GM23338 (cell line): ENCODE measurements around the gene EYS. TPM values are rescaled to one million over a fixed set of nuclear protein-coding genes. Genes with fewer than 3 reads are reported as not detected.

Source experiments
- ATAC-seq: fragments of 200-7000 bp; cut with Tn5 transposase; 3 replicates; pipeline ENCODE4 v1.9.1; 2020
- DNase-seq: peaks from one replicate; pipeline ENCODE4 v3.0.0-alpha.2; 2015; ENCODE audit warnings: low spot score
- H2AFZ ChIP-seq: fragments of 200-600 bp; sonication (generic); 2 replicates; pipeline ENCODE4 v1.8.0; 2016; ENCODE audit warnings: antibody characterized with exemption, mild to moderate bottlenecking, moderate library complexity
- H3F3A ChIP-seq: fragments of 200-600 bp; sonication (generic); replicated peaks from 2 replicates; pipeline ENCODE4 v1.8.0; 2017; ENCODE audit warnings: antibody characterized with exemption, mixed run types, low read depth
- H3K27ac ChIP-seq: fragments of 200-600 bp; sonication (generic); 2 replicates; pipeline ENCODE4 v1.6.1; 2016; ENCODE audit warnings: low read depth
- H3K27me3 ChIP-seq: fragments of 200-600 bp; sonication (generic); 2 replicates; pipeline ENCODE4 v1.8.0; 2016; ENCODE audit warnings: mild to moderate bottlenecking, mixed run types, moderate library complexity; ENCODE audit not compliant: insufficient read depth
- H3K36me3 ChIP-seq: fragments of 200-600 bp; sonication (generic); 2 replicates; pipeline ENCODE4 v1.8.0; 2016; ENCODE audit warnings: mild to moderate bottlenecking; ENCODE audit not compliant: insufficient read depth
- H3K4me1 ChIP-seq: fragments of 200-600 bp; sonication (generic); 2 replicates; pipeline ENCODE4 v1.8.0; 2016; ENCODE audit warnings: mild to moderate bottlenecking, moderate library complexity; ENCODE audit not compliant: insufficient read depth
- H3K4me2 ChIP-seq: fragments of 200-600 bp; sonication (generic); 2 replicates; pipeline ENCODE4 v1.7.1; 2017; ENCODE audit warnings: mixed run types
- H3K4me3 ChIP-seq: fragments of 200-600 bp; sonication (generic); 2 replicates; pipeline ENCODE4 v1.6.1; 2016; ENCODE audit warnings: mixed run types
- H3K79me2 ChIP-seq: fragments of 200-600 bp; sonication (generic); replicated peaks from 2 replicates; pipeline ENCODE4 v1.8.0; 2017; ENCODE audit warnings: mild to moderate bottlenecking; ENCODE audit not compliant: insufficient read depth
- H3K9me2 ChIP-seq: fragments of 200-600 bp; sonication (generic); 2 replicates; pipeline ENCODE4 v1.8.0; 2017; ENCODE audit not compliant: insufficient read depth
- H4K20me1 ChIP-seq: fragments of 200-600 bp; sonication (generic); replicated peaks from 2 replicates; pipeline ENCODE4 v1.8.0; 2017; ENCODE audit warnings: mild to moderate bottlenecking; ENCODE audit not compliant: insufficient read depth
- H3K27ac Mint-ChIP-seq: 2 replicates; pipeline ENCODE4 v1.8.0; 2020; ENCODE audit warnings: inconsistent platforms, mild to moderate bottlenecking, moderate library complexity, mixed read lengths
- H3K27me3 Mint-ChIP-seq: 3 replicates; pipeline ENCODE4 v1.8.0; 2022; ENCODE audit warnings: low read depth, mild to moderate bottlenecking, moderate library complexity, mixed read lengths, inconsistent platforms; ENCODE audit not compliant: insufficient read depth, poor library complexity
- H3K36me3 Mint-ChIP-seq: 3 replicates; pipeline ENCODE4 v1.8.0; 2021; ENCODE audit warnings: low read depth, mild to moderate bottlenecking, inconsistent platforms, moderate library complexity, mixed read lengths
- H3K4me1 Mint-ChIP-seq: 3 replicates; pipeline ENCODE4 v1.8.0; 2020; ENCODE audit warnings: mild to moderate bottlenecking, inconsistent platforms, mixed read lengths
- H3K4me3 Mint-ChIP-seq: 3 replicates; pipeline ENCODE4 v1.8.0; 2021; ENCODE audit warnings: moderate library complexity, mild to moderate bottlenecking, inconsistent platforms, mixed read lengths
- H3K9me3 Mint-ChIP-seq: 3 replicates; pipeline ENCODE4 v1.8.0; 2020; ENCODE audit warnings: moderate library complexity, mild to moderate bottlenecking, inconsistent platforms, mixed read lengths
- CREB1 ChIP-seq: fragments of 250-450 bp; sonication (Bioruptor Pico); IDR thresholded peaks from 2 replicates; pipeline ENCODE4 v1.5.0; 2020; ENCODE audit warnings: low read depth, mild to moderate bottlenecking, moderate library complexity
- ETS1 ChIP-seq: IDR thresholded peaks from 2 replicates; pipeline ENCODE4 v1.6.1; 2016; ENCODE audit warnings: antibody characterized with exemption
- EZH2 ChIP-seq: fragments of 200-600 bp; sonication (generic); IDR thresholded peaks from one replicate; pipeline ENCODE4 v1.8.0; 2017; ENCODE audit warnings: antibody characterized with exemption, mild to moderate bottlenecking, low read depth; ENCODE audit not compliant: unreplicated experiment
- EZH2phosphoT487 ChIP-seq: fragments of 200-600 bp; sonication (generic); IDR thresholded peaks from one replicate; pipeline ENCODE4 v1.8.1; 2018; ENCODE audit warnings: antibody characterized with exemption; ENCODE audit not compliant: unreplicated experiment
- NANOG ChIP-seq: IDR thresholded peaks from 2 replicates; pipeline ENCODE4 v1.6.1; 2016; ENCODE audit warnings: antibody characterized with exemption, borderline replicate concordance
- POLR2AphosphoS5 ChIP-seq: IDR thresholded peaks from 2 replicates; pipeline ENCODE4 v1.6.1; 2016; ENCODE audit warnings: antibody characterized with exemption, low read depth
- STAT1 ChIP-seq: IDR thresholded peaks from one replicate; pipeline ENCODE4 v1.6.1; 2016; ENCODE audit warnings: antibody characterized with exemption; ENCODE audit not compliant: unreplicated experiment
- polyA plus RNA-seq: library from polyadenylated mRNA; unstranded; fragments of >200 nt; fragmentation: Nextera tagmentation; extraction: Ambion mirVana; gene quantifications from 2 replicates; pipeline ENCODE4 v1.2.1, GENCODE V29; 2016
- total RNA-seq: library from RNA; depleted of rRNA; stranded (reverse); fragments of >200 nt; shearing (Covaris generic); gene quantifications from 2 replicates; pipeline ENCODE4 v1.2.3, GENCODE V29; 2014
- TF ChIP-seq, protein P1 (sequence below): fragments of 250-450 bp; sonication (Bioruptor Pico); IDR thresholded peaks from 2 replicates; pipeline ENCODE4 v1.5.0; 2020; ENCODE audit warnings: mild to moderate bottlenecking, moderate library complexity

EYS gene
- total and polyA plus RNA-seq, 2 experiments from 2014 or later, result 0.38 to 0.52 TPM

- Mint-ChIP-seq H3K9me3 (peaks cover 25% of the 10 kb centered on the region; the same call in 2 of the 3 replicates), H3K27ac (no peak overlapping the region; the same call in 1 of the 2 replicates)
- TF ChIP-seq ETS1 (no peak), EZH2 (no peak)
These were observed 930.7 kb downstream of the EYS start for GRCh38 chr6:64776359-64776758.

GRCh38 chr6:64774881-64775280 is 932.1 kb downstream of the EYS start:
- Mint-ChIP-seq H3K4me3 (no peak overlapping the region), H3K9me3 (peaks cover 18% of the 10 kb centered on the region; the same call in 2 of the 3 replicates), H3K27ac (no peak overlapping the region; the same call in 1 of the 2 replicates), H3K27me3 (no peaks in the 10 kb centered on the region), H3K36me3 (peaks cover 10% of the 10 kb centered on the region; the same call in 2 of the 3 replicates), H3K4me1 (peaks cover 10% of the 10 kb centered on the region)
- H3K9me2 ChIP-seq, result no peaks in the 10 kb centered on the region
- H3K4me1 ChIP-seq, result peaks cover 13% of the 10 kb centered on the region; the same call in 1 of the 2 replicates
- DNase-seq (no peak), ATAC-seq (no peak)
- no peak overlapping the region for H2AFZ ChIP-seq
- no peaks in the 10 kb centered on the region for H3F3A ChIP-seq
- H3K4me2 ChIP-seq, result no peak overlapping the region
- no peaks in the 10 kb centered on the region for H4K20me1 ChIP-seq
- H3K27ac ChIP-seq, result no peak overlapping the region
- H3K4me3 ChIP-seq, result no peak overlapping the region
- H3K79me2 ChIP-seq, result no peaks in the 10 kb centered on the region
- H3K36me3 ChIP-seq, result no peaks in the 10 kb centered on the region
- no peaks in the 10 kb centered on the region for H3K27me3 ChIP-seq
- TF ChIP-seq EZH2phosphoT487 (no peak), STAT1 (no peak), POLR2AphosphoS5 (no peak), ETS1 (no peak), CREB1 (no peak), NANOG (no peak)
- TF ChIP-seq, protein P1, sequence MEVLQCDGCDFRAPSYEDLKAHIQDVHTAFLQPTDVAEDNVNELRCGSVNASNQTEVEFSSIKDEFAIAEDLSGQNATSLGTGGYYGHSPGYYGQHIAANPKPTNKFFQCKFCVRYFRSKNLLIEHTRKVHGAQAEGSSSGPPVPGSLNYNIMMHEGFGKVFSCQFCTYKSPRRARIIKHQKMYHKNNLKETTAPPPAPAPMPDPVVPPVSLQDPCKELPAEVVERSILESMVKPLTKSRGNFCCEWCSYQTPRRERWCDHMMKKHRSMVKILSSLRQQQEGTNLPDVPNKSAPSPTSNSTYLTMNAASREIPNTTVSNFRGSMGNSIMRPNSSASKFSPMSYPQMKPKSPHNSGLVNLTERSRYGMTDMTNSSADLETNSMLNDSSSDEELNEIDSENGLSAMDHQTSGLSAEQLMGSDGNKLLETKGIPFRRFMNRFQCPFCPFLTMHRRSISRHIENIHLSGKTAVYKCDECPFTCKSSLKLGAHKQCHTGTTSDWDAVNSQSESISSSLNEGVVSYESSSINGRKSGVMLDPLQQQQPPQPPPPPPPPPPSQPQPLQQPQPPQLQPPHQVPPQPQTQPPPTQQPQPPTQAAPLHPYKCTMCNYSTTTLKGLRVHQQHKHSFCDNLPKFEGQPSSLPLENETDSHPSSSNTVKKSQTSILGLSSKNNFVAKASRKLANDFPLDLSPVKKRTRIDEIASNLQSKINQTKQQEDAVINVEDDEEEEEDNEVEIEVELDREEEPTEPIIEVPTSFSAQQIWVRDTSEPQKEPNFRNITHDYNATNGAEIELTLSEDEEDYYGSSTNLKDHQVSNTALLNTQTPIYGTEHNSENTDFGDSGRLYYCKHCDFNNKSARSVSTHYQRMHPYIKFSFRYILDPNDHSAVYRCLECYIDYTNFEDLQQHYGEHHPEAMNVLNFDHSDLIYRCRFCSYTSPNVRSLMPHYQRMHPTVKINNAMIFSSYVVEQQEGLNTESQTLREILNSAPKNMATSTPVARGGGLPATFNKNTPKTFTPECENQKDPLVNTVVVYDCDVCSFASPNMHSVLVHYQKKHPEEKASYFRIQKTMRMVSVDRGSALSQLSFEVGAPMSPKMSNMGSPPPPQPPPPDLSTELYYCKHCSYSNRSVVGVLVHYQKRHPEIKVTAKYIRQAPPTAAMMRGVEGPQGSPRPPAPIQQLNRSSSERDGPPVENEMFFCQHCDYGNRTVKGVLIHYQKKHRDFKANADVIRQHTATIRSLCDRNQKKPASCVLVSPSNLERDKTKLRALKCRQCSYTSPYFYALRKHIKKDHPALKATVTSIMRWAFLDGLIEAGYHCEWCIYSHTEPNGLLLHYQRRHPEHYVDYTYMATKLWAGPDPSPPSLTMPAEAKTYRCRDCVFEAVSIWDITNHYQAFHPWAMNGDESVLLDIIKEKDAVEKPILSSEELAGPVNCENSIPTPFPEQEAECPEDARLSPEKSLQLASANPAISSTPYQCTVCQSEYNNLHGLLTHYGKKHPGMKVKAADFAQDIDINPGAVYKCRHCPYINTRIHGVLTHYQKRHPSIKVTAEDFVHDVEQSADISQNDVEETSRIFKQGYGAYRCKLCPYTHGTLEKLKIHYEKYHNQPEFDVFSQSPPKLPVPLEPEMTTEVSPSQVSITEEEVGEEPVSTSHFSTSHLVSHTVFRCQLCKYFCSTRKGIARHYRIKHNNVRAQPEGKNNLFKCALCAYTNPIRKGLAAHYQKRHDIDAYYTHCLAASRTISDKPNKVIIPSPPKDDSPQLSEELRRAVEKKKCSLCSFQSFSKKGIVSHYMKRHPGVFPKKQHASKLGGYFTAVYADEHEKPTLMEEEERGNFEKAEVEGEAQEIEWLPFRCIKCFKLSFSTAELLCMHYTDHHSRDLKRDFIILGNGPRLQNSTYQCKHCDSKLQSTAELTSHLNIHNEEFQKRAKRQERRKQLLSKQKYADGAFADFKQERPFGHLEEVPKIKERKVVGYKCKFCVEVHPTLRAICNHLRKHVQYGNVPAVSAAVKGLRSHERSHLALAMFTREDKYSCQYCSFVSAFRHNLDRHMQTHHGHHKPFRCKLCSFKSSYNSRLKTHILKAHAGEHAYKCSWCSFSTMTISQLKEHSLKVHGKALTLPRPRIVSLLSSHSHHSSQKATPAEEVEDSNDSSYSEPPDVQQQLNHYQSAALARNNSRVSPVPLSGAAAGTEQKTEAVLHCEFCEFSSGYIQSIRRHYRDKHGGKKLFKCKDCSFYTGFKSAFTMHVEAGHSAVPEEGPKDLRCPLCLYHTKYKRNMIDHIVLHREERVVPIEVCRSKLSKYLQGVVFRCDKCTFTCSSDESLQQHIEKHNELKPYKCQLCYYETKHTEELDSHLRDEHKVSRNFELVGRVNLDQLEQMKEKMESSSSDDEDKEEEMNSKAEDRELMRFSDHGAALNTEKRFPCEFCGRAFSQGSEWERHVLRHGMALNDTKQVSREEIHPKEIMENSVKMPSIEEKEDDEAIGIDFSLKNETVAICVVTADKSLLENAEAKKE (CRISPR knock-in tag), result no peak

More at GRCh38 chr6:64776359-64776758, 930.7 kb downstream of the EYS start:
- DNase-seq (no peak), ATAC-seq (no peak)
- no peaks in the 10 kb centered on the region for H3K27me3 ChIP-seq
- H3K9me2 ChIP-seq, result no peaks in the 10 kb centered on the region
- Mint-ChIP-seq H3K27me3 (no peaks in the 10 kb centered on the region), H3K4me1 (peaks cover 10% of the 10 kb centered on the region), H3K36me3 (peaks cover 11% of the 10 kb centered on the region; the same call in 2 of the 3 replicates), H3K4me3 (no peak overlapping the region)
- H3K4me3 ChIP-seq, result no peak overlapping the region
- no peaks in the 10 kb centered on the region for H3F3A ChIP-seq
- no peak overlapping the region for H3K27ac ChIP-seq
- H4K20me1 ChIP-seq, result no peaks in the 10 kb centered on the region
- H3K4me1 ChIP-seq, result peaks cover 13% of the 10 kb centered on the region; the same call in 1 of the 2 replicates
- no peak overlapping the region for H2AFZ ChIP-seq
- H3K36me3 ChIP-seq, result no peaks in the 10 kb centered on the region
- H3K4me2 ChIP-seq, result peak overlapping the region; percentile 25; the same call in 1 of the 2 replicates
- no peaks in the 10 kb centered on the region for H3K79me2 ChIP-seq
